HG03066 (cell line): ENCODE results near the gene GPR4.

ENCODE experiments used
- ATAC-seq: cut with Tn5 transposase; IDR thresholded peaks from one replicate; pipeline ENCODE4 v1.9.1; 2021; ENCODE audit warnings: low read depth; ENCODE audit not compliant: unreplicated experiment

The GPR4 gene

GRCh38 chr19:45601524-45602374 is at the start of gene GPR4:
TSS of gene GPR4 (minus strand) at chr19:45602212. CDS start at chr19:45591866, 10,346 bp downstream.
- ATAC-seq = no peak

GRCh38 chr19:45650722-45651121 is 48.7 kb upstream of the GPR4 start:
- ATAC-seq = no peak

GRCh38 chr19:45646345-45646698 is 44.3 kb upstream of the GPR4 start:
- ATAC-seq = no peak

GRCh38 chr19:45645631-45646344 is 43.8 kb upstream of the GPR4 start:
- peak; percentile 32 for ATAC-seq

GRCh38 chr19:45645068-45645630 is 43.1 kb upstream of the GPR4 start:
- no peak for ATAC-seq

- no peak for ATAC-seq
Measured at GRCh38 chr19:45643927-45644771, 42.1 kb upstream of the GPR4 start.

GRCh38 chr19:45643024-45643926 is 41.3 kb upstream of the GPR4 start:
- no peak for ATAC-seq

- ATAC-seq = peak; percentile 39
Measured at GRCh38 chr19:45641274-45642105, 39.5 kb upstream of the GPR4 start.

GRCh38 chr19:45640849-45641273 is 38.8 kb upstream of the GPR4 start:
- no peak for ATAC-seq

GRCh38 chr19:45638930-45639729 is 37.1 kb upstream of the GPR4 start, which contains the start of gene EML2:
TSS of gene EML2 (minus strand) at chr19:45639397. CDS start at chr19:45639376, 21 bp downstream.
- no peak for ATAC-seq

GRCh38 chr19:45637890-45638667 is 36.1 kb upstream of the GPR4 start:
- no peak for ATAC-seq

- no peak for ATAC-seq
Measured at GRCh38 chr19:45636902-45637301, 34.9 kb upstream of the GPR4 start.

- ATAC-seq = no peak
Measured at GRCh38 chr19:45636275-45636674, 34.3 kb upstream of the GPR4 start.

GRCh38 chr19:45632468-45633196 is 30.6 kb upstream of the GPR4 start:
- no peak for ATAC-seq

GRCh38 chr19:45630463-45630862 is 28.5 kb upstream of the GPR4 start:
- no peak for ATAC-seq

GRCh38 chr19:45629704-45630103 is 27.7 kb upstream of the GPR4 start:
- no peak for ATAC-seq
